Epithelial cell of proximal tubule (primary cell): Measurements from ENCODE around the gene METRN. TPM values are rescaled to one million over a fixed set of nuclear protein-coding genes. Genes with fewer than 3 reads are reported as not detected.
"Not testable (repeated sequence)": the region's sequence is repeated elsewhere in the genome, so short reads cannot be mapped to it uniquely, and the experiment has no call there.

ENCODE experiments used
- DNase-seq: peaks from one replicate; pipeline ENCODE4 v3.0.0-alpha.2; 2011; ENCODE audit warnings: low read depth
- H3K4me3 ChIP-seq: 2 replicates; pipeline ENCODE4 v1.5.1; 2011; ENCODE audit warnings: low read depth, mild to moderate bottlenecking, low read length
- total RNA-seq: library from RNA; depleted of rRNA; stranded (reverse); fragments of >200 nt; gene quantifications from 2 replicates; pipeline ENCODE4 v1.2.3, GENCODE V29; 2015
- TF ChIP-seq, protein P1 (sequence below): conservative IDR thresholded peaks from 2 replicates; pipeline ENCODE4 v1.5.1; 2012; ENCODE audit warnings: low read depth, mild to moderate bottlenecking, low read length

Gene METRN
- total RNA-seq, 1 donor from 2014 or later = 183 TPM

DNA sequence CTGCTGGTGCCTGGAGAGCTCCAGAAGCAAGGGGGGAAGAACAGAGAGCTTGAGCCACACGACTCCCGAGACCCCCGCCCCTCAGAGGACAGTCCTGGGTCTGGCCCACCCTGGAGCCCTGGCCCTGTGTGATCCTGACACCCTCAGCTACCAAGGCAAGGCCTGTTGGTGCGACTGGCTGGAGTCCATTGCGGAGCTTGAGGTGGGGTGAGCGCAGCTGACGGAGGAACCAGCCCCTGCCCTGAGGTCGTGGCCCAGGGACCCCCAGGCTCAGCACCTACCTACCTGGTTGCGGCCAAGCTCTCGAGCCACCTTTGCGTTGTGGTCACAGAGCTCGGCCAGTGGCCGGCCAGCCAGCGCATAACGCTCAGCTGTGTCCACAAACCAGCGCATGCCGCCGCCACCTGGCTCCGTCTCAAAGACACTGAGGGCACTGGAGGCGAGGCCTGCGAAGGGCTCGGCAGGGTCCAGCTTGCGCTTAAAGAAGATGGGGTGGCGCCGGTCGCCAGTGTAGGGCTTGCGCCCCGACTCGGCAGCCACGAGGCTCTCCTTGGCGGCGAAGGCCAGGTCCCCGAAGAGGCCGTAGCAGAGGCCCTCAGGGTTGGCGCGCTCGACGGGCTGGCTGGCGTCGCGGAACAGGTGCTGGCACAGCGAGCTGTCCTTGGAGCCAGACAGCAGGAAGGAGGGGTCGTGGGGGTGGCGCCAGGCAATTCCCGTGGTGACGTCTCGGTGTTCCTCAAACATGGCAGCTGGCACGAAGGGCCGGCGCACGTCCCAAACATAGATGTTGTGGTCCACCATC, 28.3 kb upstream of the METRN start:
- TF ChIP-seq, protein P1, sequence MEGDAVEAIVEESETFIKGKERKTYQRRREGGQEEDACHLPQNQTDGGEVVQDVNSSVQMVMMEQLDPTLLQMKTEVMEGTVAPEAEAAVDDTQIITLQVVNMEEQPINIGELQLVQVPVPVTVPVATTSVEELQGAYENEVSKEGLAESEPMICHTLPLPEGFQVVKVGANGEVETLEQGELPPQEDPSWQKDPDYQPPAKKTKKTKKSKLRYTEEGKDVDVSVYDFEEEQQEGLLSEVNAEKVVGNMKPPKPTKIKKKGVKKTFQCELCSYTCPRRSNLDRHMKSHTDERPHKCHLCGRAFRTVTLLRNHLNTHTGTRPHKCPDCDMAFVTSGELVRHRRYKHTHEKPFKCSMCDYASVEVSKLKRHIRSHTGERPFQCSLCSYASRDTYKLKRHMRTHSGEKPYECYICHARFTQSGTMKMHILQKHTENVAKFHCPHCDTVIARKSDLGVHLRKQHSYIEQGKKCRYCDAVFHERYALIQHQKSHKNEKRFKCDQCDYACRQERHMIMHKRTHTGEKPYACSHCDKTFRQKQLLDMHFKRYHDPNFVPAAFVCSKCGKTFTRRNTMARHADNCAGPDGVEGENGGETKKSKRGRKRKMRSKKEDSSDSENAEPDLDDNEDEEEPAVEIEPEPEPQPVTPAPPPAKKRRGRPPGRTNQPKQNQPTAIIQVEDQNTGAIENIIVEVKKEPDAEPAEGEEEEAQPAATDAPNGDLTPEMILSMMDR = no peak
- no peak overlapping the region for H3K4me3 ChIP-seq
- DNase-seq = no peak

DNA sequence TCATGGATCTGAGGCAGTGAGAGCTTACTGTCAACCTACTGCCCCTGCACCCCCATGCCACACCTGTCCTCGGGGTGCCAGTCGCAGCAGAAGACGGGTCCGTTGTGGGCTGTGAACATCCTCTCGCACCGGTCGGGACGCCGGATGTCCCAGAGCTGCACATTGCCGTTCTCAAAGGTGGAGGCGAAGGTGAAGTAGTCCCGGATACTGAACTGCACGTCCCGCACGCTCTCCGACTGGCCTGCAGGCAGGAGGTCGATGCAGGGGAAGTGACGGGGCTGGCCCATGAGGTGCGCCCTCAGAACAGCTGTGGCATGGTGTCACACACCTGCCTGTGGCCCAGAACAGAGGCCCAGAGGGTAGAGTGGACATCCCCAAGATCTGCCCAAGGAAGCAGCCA, 27.4 kb upstream of the METRN start:
- TF ChIP-seq, protein P1 = no peak
- no peak for DNase-seq
- H3K4me3 ChIP-seq = no peak overlapping the region

DNA sequence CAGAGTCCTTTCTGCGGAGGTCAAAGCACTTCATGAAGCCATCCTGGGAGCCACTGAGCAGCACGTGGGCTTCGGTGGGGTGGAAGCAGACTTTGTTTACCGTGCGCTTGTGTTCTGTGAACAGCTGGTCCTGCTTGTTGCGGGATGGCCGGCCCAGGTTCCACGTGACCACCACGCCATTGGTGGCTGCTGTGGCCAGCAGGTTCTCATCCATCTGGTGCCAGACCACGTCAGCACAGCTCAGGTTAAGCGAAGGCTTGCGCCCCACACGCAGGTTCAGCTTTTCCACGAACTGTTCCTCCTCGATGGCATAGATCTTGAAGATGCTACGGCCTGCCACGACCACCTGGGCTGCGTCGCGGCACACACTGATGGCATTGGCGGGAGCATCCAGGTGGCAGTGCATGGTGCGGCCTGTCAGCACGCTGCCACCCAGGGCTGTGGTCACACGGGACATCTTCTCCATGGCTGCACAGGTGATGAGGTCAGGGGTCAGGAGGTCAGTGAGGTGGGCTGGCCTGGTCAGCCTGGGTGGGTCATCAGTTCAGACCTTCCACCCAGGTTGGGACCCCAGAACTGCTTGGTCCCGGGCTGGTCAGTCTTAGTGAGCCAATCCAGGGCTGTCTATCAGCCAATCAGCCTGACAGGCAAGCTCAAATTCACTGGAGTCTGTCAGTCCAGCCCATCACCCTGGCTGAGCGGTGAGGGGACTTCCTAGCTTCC, 25.6 kb upstream of the METRN start:
- no peak for DNase-seq
- TF ChIP-seq, protein P1 = no peak

GRCh38 chr16:691242-691641, 23.7 kb upstream of the METRN start:
- not testable (repeated sequence) for H3K4me3 ChIP-seq, DNase-seq

More for the DNA sequence above, 25.6 kb upstream of the METRN start:
- H3K4me3 ChIP-seq = peak overlapping the region; percentile 94

DNA sequence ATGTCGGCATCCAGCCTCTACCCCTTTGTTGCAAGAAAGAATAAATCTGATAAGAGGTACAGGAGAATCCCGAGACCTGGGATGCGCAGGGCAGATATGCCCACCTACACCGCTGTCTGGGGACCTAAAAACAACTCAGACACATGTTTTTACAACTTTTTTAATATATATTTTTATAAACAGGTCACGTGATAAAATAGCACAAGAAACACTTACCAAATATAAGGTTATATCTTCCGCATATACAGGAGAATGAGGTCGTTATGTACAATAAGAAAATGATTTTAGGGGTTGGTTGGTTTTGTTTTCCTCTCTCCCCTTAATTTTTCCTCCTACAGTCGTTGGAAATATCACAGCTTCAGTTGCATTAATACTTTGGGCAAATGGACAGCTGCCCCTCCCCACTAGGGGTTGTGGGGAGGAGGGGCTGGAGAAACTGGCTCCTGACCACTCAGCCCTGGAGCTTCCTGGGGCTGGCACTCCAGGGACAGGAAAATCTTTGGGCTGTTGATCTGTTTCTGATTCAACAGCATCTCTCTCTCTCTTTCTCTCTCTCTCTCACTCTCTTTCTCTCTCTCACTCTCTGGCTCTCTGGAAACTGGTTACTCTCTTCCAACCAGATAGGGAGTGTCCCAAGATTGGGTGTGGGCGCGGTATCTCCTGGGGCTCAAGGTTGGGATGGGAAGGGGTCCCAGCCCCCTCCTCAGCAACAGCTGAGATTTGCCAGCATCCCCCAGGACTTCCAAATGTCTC, 22.4 kb upstream of the METRN start:
- TF ChIP-seq, protein P1 = no peak
- no peak for DNase-seq
- no peak overlapping the region for H3K4me3 ChIP-seq

GRCh38 chr16:693364-693763, 21.6 kb upstream of the METRN start:
- DNase-seq = no peak
- TF ChIP-seq, protein P1 = no peak
- no peak overlapping the region for H3K4me3 ChIP-seq

- TF ChIP-seq, protein P1 = no peak
Measured at GRCh38 chr16:693766-694165, 21.2 kb upstream of the METRN start.

More at GRCh38 chr16:693766-694165, 21.2 kb upstream of the METRN start:
- DNase-seq = no peak
- no peak overlapping the region for H3K4me3 ChIP-seq
